ENCODE measurements around the gene FADS1.

The FADS1 gene

DNA sequence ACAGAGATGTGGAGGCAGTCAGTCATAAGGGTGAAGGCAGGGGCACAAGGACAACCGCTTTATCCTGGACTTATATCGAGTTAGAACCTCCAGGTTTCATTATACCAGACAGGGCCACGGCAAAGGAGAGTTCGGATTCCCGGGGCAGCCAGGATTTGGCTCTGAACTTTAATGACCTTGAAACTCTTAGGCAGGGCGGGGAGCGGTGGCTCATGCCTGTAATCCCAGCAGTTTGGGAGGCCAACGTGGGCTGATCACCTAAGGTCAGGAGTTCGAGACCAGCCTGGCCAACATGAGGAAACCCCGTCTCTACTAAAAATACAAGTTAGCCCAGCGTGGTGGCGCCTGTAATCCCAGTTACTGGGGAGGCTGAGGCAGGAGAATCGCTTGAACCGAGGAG, 65.4 kb downstream of the FADS1 start:
- TF ChIP-seq, protein P1, sequence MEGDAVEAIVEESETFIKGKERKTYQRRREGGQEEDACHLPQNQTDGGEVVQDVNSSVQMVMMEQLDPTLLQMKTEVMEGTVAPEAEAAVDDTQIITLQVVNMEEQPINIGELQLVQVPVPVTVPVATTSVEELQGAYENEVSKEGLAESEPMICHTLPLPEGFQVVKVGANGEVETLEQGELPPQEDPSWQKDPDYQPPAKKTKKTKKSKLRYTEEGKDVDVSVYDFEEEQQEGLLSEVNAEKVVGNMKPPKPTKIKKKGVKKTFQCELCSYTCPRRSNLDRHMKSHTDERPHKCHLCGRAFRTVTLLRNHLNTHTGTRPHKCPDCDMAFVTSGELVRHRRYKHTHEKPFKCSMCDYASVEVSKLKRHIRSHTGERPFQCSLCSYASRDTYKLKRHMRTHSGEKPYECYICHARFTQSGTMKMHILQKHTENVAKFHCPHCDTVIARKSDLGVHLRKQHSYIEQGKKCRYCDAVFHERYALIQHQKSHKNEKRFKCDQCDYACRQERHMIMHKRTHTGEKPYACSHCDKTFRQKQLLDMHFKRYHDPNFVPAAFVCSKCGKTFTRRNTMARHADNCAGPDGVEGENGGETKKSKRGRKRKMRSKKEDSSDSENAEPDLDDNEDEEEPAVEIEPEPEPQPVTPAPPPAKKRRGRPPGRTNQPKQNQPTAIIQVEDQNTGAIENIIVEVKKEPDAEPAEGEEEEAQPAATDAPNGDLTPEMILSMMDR (conservative IDR thresholded peaks at IDR 0.05), result no peak
- H3K27ac ChIP-seq, result no peak overlapping the region

DNA sequence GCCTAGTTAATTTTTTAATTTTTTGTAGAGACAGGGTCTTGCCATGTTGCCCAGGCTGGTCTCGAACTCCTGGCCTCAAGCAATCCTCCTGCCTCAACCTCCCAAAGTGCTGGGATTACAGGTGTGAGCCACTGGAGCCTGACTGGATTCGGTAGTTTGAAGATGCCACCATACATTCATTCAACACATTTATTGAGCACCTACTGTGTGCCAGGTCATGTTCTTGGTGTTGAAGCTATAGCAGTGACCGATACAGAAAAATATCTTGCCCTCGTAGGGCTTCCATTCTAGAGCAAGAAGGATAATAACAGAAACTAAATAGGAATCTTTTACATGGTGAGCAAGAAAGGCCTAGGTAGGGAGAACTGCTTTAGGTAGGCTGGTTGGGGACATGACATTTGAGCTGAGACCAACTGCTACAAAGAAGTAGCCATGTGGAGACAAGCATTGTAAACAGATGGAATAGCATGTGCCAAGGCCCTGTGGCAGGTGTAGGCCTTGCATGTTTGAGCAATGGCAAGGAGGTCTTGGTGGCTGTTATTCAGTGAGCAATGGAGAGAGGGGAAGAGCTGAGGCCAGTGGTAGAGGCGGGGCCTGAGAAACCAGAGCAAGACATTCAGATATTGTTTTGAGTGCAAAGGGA, 66.1 kb downstream of the FADS1 start:
- TF ChIP-seq, protein P1 (conservative IDR thresholded peaks at IDR 0.05), result no peak
- no peak overlapping the region for H3K27ac ChIP-seq

Measured in VCaP (cell line).